Measurements from ENCODE around the gene SEC22A.

The SEC22A gene

DNA sequence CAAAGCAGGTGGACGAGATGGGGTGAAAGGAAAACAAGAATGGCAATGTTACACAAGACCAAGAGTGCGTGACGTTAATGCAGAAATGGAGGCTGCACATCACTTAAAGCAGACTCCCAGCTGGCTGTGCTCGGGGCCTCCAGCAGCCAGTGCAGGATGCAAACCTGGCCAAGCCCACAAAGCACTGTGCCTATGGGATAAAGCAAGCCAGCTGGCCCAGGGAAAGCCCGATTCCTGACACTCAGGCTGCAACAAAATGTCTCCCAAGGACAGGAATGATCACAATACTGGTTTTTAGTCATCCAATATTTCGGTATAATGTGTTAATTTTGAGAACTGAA, 86.2 kb downstream of the SEC22A start:
- DNase-seq (ENCODE audit: low read depth in 2 of 2) = no peak

DNA sequence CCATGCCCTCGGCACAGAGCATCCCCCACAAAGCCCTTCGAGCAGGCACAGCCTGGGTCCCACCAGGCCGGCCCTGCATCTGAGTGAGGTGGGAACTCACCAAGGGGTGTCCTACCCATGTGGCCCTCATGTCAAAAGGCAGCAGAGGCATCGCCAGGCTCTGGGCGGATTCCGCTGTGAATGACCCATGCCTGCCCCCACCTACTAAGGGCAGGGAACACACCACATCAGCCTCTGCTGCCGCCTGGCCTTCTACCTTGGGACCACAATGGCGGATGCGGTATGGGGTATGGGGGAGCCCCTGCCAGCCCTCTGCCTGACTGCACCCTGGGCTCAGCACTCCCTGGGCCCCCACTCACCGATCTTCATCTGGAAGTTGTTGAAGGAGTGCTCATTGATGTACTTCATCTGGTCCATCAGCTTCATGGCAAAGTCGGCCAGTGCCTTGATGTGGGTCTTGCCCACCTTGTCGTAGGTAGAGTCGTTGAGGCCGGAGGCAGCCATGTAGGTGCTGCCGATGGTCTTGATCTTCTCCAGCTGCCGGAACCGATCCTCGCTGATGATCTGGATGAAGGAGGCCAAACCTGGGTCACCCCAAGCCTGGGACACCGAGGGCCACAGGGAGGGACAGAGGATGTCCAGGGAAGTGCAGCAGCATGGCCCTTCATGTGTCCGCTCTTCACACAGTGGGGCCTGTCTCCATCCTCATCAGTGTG, 87.8 kb downstream of the SEC22A start:
- DNase-seq (ENCODE audit: low read depth in 2 of 2) = no peak

DNA sequence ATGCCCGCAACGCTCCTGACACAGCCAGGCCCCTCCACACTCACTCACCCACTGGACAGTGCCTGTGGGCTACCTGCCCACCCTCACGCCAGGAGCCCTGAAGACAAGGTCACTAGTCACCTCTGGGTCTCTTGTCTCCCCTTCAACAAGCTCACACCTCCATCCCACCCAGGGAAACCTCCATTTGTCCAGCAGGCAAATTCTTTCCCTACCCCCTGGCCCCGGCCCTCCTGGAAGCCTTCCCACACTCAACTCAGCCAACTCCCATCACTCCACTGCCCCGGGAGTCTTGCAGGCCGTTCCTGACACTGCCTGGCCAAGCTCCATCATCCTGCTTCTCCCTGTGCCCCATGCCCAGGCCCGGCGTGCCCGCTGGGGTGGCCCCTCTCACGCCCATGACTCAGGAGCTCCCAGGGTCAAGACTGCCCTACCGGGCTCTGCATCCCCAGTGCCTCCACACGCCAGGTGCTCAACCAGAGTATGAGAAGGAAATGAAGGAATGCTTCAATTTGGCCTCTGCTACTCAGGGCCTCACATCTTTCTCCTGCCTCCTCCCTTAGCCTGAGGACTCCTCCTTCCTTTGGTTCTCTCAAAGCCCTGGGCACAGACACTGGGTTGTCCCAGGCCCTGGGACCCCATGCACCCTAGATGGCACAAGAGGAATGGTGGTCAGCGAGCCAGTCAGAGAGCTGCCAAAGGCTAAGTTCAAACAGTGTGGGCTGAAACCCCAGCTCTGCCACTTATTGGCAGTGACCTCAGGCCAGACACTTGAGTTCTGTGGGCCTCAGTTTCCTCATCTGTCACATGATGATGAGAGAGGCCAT, 88.6 kb downstream of the SEC22A start:
- DNase-seq (ENCODE audit: low read depth in 2 of 2) = no peak

DNA sequence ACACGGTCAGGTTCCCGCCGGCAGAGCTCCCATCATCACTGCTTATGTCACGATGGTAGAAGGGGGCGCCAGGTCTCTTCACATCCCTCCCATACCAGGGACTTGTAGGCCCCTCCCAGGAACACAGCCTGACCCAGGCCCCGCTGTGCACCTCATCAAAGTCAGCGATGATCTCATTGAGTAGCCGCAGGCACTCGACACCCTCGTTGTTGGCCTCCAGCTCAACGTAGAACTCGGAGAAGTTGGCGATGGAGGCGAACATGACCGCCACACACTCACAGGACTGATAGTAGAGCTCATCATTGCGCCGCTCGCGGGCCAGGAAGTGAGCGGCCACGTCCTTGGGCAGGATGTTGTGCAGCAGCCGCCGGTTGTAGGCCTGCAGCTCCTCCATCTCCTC, 89.2 kb downstream of the SEC22A start:
- no peak for DNase-seq (ENCODE audit: low read depth in 2 of 2)

DNA sequence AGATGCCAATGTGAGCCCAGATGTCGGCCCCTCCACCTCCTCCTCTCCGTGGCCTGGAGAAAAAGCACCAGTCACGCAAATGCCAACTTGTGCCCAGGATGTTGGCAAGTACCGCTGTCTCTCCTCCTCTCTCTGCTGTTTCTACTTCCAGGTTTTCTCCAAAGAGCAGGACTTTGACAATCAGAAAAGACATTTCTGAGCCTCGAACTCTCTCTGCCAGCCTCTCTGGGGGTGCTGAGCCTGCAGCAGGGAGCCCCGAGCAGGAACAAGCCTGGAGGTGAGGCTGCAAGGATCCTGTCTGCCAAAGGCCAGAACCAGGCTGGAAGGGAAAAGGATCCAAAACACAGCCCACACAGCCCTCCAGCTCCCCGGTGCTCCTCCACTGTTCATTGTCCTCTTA, 89.7 kb downstream of the SEC22A start:
- no peak for DNase-seq (ENCODE audit: low read depth in 2 of 2)

DNA sequence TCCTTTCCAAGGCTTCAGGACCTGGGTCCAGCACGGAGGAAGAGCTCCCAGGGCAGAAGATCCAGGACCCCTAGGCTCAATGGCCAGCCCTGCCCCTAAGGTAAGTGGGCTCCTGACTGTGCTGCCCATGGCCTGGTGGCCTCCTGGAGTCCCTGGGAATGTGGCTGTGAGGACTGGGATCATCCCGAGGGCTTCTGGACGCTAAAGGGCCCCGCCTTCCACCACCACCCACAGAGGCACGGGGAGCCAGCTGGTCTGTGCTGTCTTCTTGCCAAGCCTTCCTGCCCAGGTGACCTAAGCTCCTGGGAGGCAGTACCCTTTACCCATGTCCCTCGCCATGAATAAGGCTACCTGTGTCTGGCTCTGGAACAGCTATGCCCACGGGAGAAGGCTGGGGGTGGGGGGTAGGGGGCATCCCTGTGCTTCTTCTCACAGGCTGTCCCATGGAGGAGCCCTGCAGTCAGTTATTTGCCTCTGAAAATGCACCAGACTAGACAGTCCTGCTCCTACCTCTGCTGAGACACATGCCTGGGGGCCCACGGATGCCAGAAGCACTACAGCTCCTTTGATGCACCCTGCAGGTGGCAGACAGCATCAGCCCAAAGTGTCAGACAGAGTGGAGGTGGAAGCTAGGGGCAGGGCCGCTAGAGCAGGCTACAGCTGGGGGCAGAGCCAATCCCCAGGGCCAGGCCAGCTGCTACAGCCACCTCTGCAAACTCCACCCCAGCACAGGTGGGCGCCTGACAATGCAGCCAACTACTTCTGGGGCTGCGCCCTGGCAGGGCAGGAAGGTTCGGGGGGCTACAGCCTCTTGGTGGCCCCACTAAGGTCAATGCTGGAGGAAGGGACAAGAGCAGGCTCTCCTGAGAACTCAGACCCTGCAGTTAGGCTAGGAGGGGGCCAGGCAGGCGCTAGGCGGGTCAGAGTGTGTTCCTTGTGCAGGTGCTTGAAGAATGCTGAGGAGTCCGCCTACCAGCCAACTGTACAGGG, 90.9 kb downstream of the SEC22A start:
- no peak for DNase-seq (ENCODE audit: low read depth in 2 of 2)

DNA sequence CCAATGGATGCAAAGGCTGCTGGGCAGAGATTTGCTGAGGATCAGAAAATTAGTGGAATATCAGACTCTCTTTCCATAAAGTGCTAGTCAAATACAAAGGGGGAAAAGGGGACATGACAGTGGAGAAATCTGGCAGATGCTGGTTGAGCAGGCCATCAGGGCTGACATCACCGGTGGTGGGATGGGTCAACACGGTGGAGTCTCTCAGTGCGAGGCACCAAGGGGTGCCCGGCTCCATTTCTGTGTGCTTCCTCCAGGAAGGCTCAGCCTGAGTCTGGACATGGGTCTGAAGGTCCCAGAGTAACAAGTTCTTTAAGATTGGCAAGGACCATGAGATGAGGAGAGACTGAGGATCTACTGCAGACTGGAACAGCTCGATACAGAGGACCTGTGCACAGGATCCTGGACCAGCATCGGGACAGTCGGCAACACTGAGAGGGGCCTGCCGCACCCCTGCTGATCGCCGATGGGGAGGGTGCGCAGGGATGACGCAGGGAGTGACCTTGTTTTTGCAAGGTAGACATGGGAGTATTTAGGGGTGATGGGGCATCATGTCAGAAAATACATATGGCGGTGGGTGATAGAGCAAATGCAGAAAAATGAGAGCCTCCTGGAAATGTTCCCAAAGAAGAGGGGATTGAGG, 92.7 kb downstream of the SEC22A start:
- DNase-seq (ENCODE audit: low read depth in 2 of 2) = no peak

DNA sequence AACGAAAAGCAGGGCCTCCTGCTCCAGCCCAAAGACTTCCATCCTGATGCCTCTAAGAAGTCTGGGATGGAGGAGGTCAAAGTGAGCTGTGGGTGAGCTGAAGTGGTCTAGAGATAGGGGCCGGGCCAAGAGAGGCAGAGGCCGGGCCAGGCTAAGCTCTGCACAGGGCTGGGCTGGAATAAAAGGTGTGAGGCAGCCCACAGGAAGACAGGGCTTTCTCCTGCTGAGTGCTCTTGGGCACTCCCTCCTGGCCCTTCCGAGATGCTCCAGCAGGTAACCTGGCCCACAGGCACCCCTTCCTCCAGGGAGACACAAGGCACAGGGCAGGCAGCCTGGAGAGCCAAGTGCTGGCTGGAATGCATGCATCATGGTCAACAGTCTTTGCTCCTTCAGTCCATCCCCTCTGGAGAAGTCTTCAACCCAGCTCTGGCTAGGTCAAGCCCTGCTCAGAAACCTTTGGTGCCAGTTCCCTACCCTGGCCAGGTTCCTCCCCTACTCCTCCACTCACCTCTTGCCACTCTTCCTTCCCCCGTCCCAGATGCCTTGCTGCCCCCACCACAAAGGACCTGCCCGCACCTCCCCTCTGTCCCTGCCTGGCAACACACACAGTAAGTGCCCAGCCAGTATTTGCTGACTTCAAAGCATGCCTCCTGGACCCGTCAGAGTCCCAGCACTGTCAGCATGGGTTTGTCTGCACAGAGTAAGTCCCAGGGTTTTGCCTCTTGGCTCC, 93.6 kb downstream of the SEC22A start:
- DNase-seq (ENCODE audit: low read depth in 2 of 2) = no peak

DNA sequence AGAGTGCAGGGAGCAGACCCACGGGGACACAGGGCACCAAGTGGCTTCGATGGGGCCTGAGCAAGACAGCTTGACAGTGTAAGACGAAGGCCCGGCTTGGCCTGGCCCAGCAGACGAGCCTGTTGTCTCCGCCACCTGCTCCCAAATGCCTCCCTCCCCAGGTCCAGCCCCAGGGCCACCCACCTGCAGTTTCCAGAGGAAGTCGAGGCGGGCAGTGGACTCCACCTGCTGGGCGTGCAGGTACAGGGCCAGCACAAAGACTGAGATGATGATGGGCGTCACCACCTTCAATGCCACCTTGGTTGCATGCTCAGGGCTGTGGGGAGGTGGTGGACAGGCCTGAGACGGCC, 94.1 kb downstream of the SEC22A start:
- DNase-seq (ENCODE audit: low read depth in 2 of 2) = no peak

DNA sequence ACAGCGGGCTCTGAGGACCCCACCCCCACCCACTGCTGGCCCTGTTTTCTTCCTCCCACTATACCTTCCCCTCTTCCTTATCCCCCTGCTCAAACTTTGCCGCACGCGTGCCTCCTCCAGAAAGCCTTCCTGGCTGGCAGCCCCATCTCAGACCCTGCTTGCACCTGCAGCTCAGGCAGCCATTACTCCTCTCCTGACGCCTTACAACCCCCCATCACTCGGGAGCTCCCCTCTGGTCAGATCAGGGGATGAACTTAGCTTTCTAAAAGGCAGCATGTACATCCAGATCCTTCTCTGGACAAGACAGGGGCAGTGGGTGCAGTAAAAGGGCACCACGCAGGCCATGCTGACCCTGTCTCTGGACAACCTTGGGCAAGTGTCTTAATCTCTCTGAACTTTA, 94.5 kb downstream of the SEC22A start:
- DNase-seq (ENCODE audit: low read depth in 2 of 2) = no peak

DNA sequence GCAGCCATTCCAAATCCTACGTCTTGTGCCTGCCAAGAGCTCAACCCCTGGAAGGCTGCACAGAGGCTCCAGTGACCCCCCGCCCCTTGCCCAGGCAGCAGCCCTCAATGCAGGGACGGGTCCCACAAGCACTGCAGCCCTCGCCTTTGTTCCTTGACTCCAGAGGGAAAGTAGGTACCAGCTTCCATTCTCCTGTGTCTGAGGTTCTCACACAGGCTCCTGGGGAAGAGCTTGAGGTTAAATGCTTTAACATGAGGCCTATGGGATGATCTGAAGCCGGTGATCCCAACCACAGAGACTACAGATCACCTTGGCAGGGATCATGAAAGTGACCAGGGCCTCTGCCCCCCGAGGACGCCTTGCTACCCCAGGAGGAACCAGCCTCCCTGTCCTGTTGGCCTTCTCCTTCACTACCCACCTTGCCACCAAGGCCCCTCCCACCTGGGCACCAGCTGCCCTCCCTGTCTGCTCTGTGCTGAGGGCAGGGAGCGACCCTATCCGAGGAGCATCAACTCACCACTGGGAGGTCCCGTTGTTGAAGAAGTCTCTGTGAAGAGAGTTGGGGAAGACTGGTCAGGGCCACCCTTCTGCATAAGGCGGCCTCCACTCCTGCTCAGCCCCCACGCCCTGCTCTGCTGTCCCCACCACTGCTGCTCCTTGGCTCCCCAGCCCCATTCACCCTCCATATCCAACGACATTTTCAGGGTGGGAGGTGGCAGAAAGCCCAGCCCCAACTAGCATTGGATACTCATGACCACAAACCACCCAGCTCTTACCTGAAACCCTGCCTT, 95.3 kb downstream of the SEC22A start:
- DNase-seq (ENCODE audit: low read depth in 2 of 2) = no peak

DNA sequence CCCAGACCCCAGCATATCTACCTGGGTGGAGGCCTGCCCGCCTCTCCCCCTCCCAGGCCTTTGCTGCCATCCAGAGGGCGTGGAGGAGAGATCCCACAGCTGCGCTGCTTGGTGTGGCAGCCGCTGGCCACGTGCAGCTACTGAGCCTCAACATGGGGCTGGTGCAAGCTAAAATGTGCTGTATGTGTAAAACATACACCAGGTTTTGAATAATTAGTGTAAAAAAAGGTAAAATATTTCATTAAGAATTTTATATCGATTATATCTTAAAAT, 95.8 kb downstream of the SEC22A start:
- DNase-seq (ENCODE audit: low read depth in 2 of 2) = no peak

DNA sequence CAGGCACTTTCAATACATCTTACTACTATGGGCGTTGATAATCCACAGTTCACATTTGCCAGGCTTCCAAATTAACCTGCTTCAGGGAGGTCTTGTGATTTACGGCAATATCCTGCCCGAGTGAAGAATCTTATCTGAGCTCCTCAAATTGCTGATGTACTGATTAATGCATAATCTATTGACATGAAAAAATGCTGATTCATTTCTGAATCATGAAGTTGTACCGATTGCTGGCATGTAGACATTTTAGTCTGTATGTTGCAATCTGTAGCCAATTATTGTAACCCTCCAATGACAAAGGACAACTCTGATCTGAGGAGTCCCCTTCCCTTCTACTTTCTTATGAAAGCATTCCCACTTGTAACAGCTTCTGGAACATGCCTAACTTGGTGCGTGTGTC, 97.2 kb downstream of the SEC22A start:
- DNase-seq (ENCODE audit: low read depth in 2 of 2) = no peak

DNA sequence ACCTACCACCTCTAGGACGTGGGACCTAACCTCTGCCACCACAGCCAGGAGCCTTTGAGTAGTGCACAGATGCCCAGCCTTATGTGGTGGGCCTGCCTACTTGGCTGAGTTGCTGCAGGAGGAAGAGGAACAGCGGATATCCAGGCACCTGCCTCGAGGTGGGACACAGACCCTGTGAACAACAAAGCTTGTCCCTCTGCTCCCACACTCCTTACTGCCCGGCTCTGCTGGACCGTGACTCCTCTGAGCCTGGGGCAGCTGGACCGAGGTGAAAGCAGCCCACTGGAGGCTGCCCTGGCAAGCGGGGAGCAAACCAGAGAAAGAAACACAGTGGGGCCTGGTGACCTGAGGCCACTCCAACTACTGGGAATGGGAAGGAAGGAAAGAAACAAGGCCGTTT, 97.8 kb downstream of the SEC22A start:
- no peak for DNase-seq (ENCODE audit: low read depth in 2 of 2)

DNA sequence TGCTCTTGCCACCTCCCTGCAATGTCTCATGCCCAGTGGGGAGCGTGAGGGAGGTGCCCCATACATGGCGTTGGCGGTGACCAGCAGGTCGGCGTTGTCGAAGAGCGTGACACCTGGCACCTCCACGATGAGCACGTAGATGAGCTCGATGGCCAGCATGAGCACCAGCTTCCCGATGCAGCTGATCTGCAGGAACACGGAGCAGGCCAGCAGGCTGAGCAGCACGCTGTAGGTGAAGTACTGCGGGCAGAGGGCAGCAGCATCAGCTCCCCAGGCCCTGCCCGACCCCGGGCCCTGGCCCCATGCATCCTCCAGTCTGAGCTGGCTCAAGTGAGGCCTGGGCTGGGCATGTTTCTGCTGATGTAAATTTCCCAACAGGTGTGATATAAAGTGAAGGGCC, 98.3 kb downstream of the SEC22A start:
- no peak for DNase-seq (ENCODE audit: low read depth in 2 of 2)

DNA sequence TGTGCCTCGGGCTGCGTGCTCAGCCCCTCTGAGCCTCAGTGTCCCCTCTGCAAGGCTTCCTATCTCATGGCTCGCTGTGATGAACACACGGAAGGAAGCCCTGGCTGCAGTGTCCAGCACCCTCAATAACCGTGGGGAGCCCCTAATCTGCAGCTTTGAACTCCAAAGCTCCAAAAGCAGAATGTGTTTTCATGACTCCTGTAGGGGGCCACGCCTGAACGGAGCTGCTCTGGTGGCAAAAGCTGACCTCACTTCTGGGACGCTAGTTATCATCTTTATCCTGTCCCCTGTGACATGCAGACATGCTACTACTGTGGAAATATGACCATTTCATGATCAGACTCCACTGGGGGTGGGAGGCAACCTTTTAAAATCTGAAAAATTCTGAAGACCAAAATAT, 98.8 kb downstream of the SEC22A start:
- no peak for DNase-seq (ENCODE audit: low read depth in 2 of 2)

DNA sequence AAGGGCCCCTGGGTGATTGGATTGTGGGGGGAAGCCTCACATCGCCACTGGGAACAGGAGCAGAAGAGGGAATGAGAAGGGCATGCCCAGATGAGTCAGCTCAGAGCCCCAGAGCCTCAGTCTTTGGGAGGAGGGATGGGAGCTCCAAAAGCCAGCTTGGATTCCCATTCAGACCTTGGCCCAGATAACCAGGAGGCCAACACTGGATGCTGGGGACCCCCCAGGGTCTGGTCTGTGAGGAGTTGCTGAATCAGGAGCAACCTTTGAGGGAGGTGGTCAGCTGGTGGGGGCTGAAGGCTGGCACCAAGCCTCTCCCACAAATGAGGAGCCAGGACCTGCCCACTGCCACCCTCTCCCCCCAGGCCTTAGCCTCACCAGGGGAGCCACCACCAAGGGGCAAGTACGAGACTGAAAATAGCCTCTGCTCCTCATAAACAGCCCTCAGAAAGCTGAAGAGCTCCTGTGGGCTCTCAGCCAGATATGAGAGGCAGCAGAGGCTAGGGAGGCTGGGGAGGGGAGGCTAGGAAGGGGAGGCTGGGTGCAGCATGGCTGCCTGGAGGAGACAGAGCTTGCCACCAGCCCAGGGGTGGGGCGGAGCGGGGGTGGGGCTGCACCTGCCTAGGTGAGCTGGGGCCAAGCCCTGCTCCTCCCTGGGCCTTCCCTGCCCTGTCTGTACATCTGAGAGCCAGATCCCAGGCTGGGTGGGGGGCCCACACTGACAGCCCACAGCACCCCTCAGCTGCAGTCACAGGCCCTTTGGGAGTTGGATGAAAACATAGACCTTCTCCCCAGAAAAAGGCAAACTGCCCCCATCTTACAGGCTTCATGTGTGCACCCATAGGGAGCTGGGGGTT, 99.8 kb downstream of the SEC22A start:
- DNase-seq (ENCODE audit: low read depth in 2 of 2) = no peak

DNA sequence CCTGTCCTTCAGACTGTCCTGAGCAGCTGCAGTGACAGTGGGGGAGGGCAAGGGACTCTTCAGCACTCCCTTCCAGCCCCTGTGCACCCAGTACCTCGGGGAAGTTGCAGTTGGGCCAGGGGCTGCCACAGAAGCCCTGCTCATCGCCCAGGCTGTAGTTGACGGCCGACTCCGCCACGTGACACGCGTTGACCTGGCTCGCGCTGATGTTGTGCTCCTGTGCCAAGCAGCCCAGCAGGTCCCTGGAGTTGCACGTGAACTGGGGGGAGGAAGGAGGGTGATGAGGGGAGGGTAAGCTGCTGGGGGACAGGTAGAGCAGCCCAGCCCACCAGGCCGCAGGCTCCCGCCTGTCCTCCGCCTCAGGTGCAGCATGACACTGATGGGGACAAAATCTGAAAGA, 101.2 kb downstream of the SEC22A start:
- no peak for DNase-seq (ENCODE audit: low read depth in 2 of 2)

DNA sequence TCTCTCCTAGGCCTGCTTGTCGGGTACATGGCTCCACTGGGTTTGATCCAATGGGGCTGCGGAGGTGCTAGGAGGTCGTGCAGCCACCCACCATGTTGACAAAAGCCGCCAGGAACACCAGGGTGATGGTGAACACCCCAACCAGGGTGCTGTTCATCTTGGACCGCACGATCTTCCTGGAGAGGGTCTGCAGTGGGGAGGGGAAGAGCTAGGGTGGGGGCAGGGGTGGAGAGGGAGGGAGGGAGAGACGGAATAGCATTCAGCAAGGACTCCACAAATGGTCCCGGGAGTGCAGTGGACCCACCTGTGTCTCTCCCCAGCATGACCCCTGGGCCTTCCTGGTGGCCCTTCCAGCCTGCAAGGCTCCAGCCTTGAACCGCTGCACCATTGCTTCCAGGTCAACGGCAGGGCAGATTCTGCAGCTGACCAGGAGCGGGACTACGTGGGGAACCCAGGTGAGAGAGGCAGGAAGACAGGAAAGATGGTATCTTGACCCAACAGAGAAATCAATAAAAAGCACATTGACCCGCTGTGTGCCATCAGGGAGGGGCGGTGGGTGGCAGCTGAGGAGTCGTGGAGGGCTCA, 102.3 kb downstream of the SEC22A start:
- DNase-seq (ENCODE audit: low read depth in 2 of 2) = no peak
